Liver (tissue), 3 donors: Measurements from ENCODE around the gene PPP6R2.
A peak's percentile ranks its signal among the peaks of the same experiment; 100 is the strongest.

Experiments
- ATF3 ChIP-seq: IDR thresholded peaks from 2 replicates; pipeline ENCODE4 v1.6.1; 2016; ENCODE audit warnings: antibody characterized with exemption
- CTCF ChIP-seq: fragments of 150-350 bp; IDR thresholded peaks from 2 replicates; pipeline ENCODE4 v1.5.1; 2017; ENCODE audit warnings: improper control_type of control experiment, low read depth, low read length; ENCODE audit not compliant: missing input control
- FOXA1 ChIP-seq: IDR thresholded peaks from 2 replicates; pipeline ENCODE4 v1.6.1; 2016; ENCODE audit warnings: antibody characterized with exemption
- GABPA ChIP-seq, 2 donors: IDR thresholded peaks in 1 of 2; conservative IDR thresholded peaks in 1 of 2; 2 replicates each; pipeline ENCODE4 v1.6.1; 2016; ENCODE audit warnings: antibody characterized with exemption in 2 of 2, mild to moderate bottlenecking in 1 of 2, moderate library complexity in 1 of 2
- JUND ChIP-seq, 2 donors: IDR thresholded peaks; 2 replicates each; pipeline ENCODE4 v1.6.1; 2016; ENCODE audit warnings: antibody characterized with exemption in 2 of 2
- MAX ChIP-seq: IDR thresholded peaks from 2 replicates; pipeline ENCODE4 v1.6.1; 2016; ENCODE audit warnings: antibody characterized with exemption
- RAD21 ChIP-seq, 2 donors: IDR thresholded peaks; 2 replicates each; pipeline ENCODE4 v1.6.1; 2016; ENCODE audit warnings: antibody characterized with exemption in 2 of 2, mild to moderate bottlenecking in 2 of 2
- REST ChIP-seq: IDR thresholded peaks from 2 replicates; pipeline ENCODE4 v1.6.1; 2016; ENCODE audit warnings: antibody characterized with exemption, mild to moderate bottlenecking
- RXRA ChIP-seq, 2 donors: IDR thresholded peaks; 2 replicates each; pipeline ENCODE4 v1.6.1; 2017 to 2018; ENCODE audit warnings: antibody characterized with exemption in 2 of 2, mild to moderate bottlenecking in 1 of 2
- SP1 ChIP-seq: IDR thresholded peaks from 2 replicates; pipeline ENCODE4 v1.6.1; 2018; ENCODE audit warnings: antibody characterized with exemption, mild to moderate bottlenecking
- donor health status: healthy.
- donor health status: healthy.

- TF ChIP-seq CTCF = no peak
- TF ChIP-seq MAX = peak; percentile 89
- peak; percentile 77 to 92 for TF ChIP-seq JUND (IDR thresholded peaks at IDR 0.05)
- peak; percentile 96 for TF ChIP-seq SP1
- TF ChIP-seq RAD21 (IDR thresholded peaks at IDR 0.05) = peak; percentile 51 to 52
- peak; percentile 26 for TF ChIP-seq FOXA1
- TF ChIP-seq RXRA (IDR thresholded peaks at IDR 0.05) = peak; percentile 98
- TF ChIP-seq ATF3 = peak; percentile 81
- TF ChIP-seq REST = peak; percentile 64
- peak in 1 of 2 donors; percentile 26 for TF ChIP-seq GABPA (IDR thresholded peaks at IDR 0.05 in 1 of 2, conservative IDR thresholded peaks at IDR 0.05 in 1 of 2)
Observed at GRCh38 chr22:50400406-50400805, 57.3 kb downstream of the PPP6R2 start.
